CD8-positive, alpha-beta memory T cell (primary cell): ENCODE data around the gene CD99. TPM values are rescaled to one million over a fixed set of nuclear protein-coding genes. Genes with fewer than 3 reads are reported as not detected.

Source experiments
- CTCF ChIA-PET: fragments of 350-600 bp; sonication (Branson Sonifier 250); formaldehyde crosslinking; loops from one replicate; lab custom pipeline; 2021; ENCODE audit warnings: antibody characterized with exemption; lab: Charles Lee
- POLR2A ChIA-PET: fragments of 350-600 bp; sonication (Branson Sonifier 250); formaldehyde crosslinking; loops from one replicate; lab custom pipeline; 2021; ENCODE audit warnings: antibody characterized with exemption; lab: Charles Lee
- DNase-seq, 5 donors: peaks; one replicate each; pipeline versions ENCODE4 v3.0.0 to v3.0.0-alpha.2; 2020 to 2022; ENCODE audit warnings: mixed read lengths in 1 of 5
- H3K27ac ChIP-seq: one replicate; pipeline ENCODE4 v1.7.0; 2013; ENCODE audit warnings: low read depth, mild to moderate bottlenecking, low read length, moderate library complexity
- H3K27me3 ChIP-seq: 2 replicates; pipeline ENCODE4 v1.7.0; 2013; ENCODE audit warnings: low read length, mild to moderate bottlenecking; ENCODE audit not compliant: insufficient read depth, poor library complexity, severe bottlenecking
- H3K36me3 ChIP-seq: 2 replicates; pipeline ENCODE4 v1.7.0; 2013; ENCODE audit warnings: mild to moderate bottlenecking, low read length, moderate library complexity; ENCODE audit not compliant: insufficient read depth
- H3K4me1 ChIP-seq: 2 replicates; pipeline ENCODE4 v1.7.0; 2013; ENCODE audit warnings: mild to moderate bottlenecking, low read length, moderate library complexity; ENCODE audit not compliant: insufficient read depth
- H3K4me3 ChIP-seq: 2 replicates; pipeline ENCODE4 v1.7.0; 2013; ENCODE audit warnings: mild to moderate bottlenecking, low read length
- H3K9me3 ChIP-seq: 2 replicates; pipeline ENCODE4 v1.7.0; 2013; ENCODE audit warnings: mild to moderate bottlenecking, low read length
- H3K27ac Mint-ChIP-seq, 8 donors: one replicate each; pipeline ENCODE4 v1.8.0; 2020 to 2021; ENCODE audit warnings: mixed read lengths in 8 of 8, mild to moderate bottlenecking in 6 of 8, inconsistent platforms in 3 of 8, moderate library complexity in 3 of 8
- H3K27me3 Mint-ChIP-seq, 2 donors: one replicate each; pipeline ENCODE4 v1.8.0; 2020 to 2021; ENCODE audit warnings: mixed read lengths in 2 of 2, mild to moderate bottlenecking in 1 of 2, moderate library complexity in 1 of 2
- H3K36me3 Mint-ChIP-seq, 3 donors: one replicate each; pipeline ENCODE4 v1.8.0; 2020 to 2021; ENCODE audit warnings: mixed read lengths in 3 of 3, inconsistent platforms in 1 of 3, mild to moderate bottlenecking in 1 of 3
- H3K4me1 Mint-ChIP-seq, 3 donors: one replicate each; pipeline ENCODE4 v1.8.0; 2020 to 2021; ENCODE audit warnings: mixed read lengths in 3 of 3, inconsistent platforms in 1 of 3, mild to moderate bottlenecking in 1 of 3
- H3K4me3 Mint-ChIP-seq, 7 donors: one replicate each; pipeline ENCODE4 v1.8.0; 2020 to 2021; ENCODE audit warnings: mixed read lengths in 7 of 7, mild to moderate bottlenecking in 6 of 7, moderate library complexity in 4 of 7, inconsistent platforms in 2 of 7
- H3K9me3 Mint-ChIP-seq, 5 donors: one replicate each; pipeline ENCODE4 v1.8.0; 2020 to 2022; ENCODE audit warnings: mixed read lengths in 5 of 5, mild to moderate bottlenecking in 3 of 5, moderate library complexity in 2 of 5, inconsistent platforms in 1 of 5
- polyA plus RNA-seq: library from polyadenylated mRNA; unstranded; fragments of 300-500 nt; fragmentation: Illumina TruSeq; gene quantifications from one replicate; pipeline ENCODE4 v1.2.3, GENCODE V29; 2021
- total RNA-seq, 2 experiments: library from RNA; stranded (reverse); gene quantifications; one replicate each; pipeline ENCODE4 v1.2.3, GENCODE V29; 2021

CD99 gene
- total and polyA plus RNA-seq, 3 experiments from 2014 or later = 234 to 548 (median 240) TPM

DNA sequence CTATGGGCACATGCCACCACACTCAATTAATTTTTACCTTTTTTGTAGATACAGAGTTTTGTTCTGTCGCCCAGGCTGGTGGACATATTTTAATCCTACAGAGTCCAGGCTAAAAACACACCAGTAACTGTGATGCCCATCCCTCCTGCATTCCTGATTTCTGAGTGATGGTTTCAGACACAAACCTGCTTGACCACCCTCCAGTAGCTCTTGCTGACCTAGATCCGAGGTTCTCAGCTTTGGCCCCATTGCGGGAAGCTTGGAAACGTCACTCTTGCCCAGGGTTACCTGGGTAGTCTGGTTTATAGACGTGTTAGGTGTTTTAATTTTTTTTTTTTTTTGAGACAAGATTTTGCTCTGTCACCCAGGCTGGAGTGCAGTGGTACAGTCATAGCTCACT, 7.5 kb downstream of the CD99 start:
- peak overlapping the region; percentile 86 to 98 (median 93) for H3K27ac Mint-ChIP-seq
- H3K4me3 ChIP-seq = no peak overlapping the region
- H3K4me3 Mint-ChIP-seq = peak overlapping the region; percentile 64 to 96 (median 79)
- peaks cover 91 to 100% (median 99%) of the 10 kb centered on the region in 3 donors for H3K4me1 Mint-ChIP-seq
- no peaks in the 10 kb centered on the region for H3K27me3 ChIP-seq
- H3K9me3 ChIP-seq = no peaks in the 10 kb centered on the region
- peaks cover 0 to 35% (median 16%) of the 10 kb centered on the region in 3 donors for H3K36me3 Mint-ChIP-seq
- ChIA-PET CTCF (no interaction called here), POLR2A (no interaction called here)
- no peaks in the 10 kb centered on the region for H3K27me3 Mint-ChIP-seq
- H3K9me3 Mint-ChIP-seq = no peaks in the 10 kb centered on the region
- H3K36me3 ChIP-seq = peaks cover 9% of the 10 kb centered on the region
- no peak for DNase-seq
- H3K27ac ChIP-seq = no peak overlapping the region
- H3K4me1 ChIP-seq = peaks cover 99% of the 10 kb centered on the region

DNA sequence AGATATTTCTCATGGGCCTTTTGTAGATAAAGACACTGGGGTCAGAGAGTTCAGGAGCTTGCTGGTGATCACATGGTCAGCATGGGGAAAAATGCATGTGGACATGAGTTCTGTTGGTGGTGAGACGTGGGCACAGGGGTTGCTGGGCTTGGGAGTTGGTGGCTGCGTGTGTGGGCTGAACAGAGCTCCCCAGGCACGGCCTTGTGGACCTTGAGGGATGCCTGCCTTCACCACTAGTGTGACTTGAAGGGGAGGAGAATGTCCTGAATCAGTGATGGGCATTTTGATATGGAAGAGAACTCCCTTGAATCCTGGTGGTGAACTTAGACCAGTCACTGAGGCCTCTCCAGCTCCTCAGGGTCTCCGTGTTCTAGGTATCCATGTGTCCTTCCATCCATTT, 8.9 kb downstream of the CD99 start:
- Histone ChIP-seq H3K4me1 (peaks cover 99% of the 10 kb centered on the region), H3K27me3 (no peaks in the 10 kb centered on the region), H3K36me3 (peaks cover 9% of the 10 kb centered on the region), H3K27ac (no peak overlapping the region), H3K4me3 (no peak overlapping the region), H3K9me3 (no peaks in the 10 kb centered on the region)
- peak overlapping the region; percentile 20 to 97 (median 88) for H3K27ac Mint-ChIP-seq
- no peak for DNase-seq
- peaks cover 92 to 100% (median 99%) of the 10 kb centered on the region in 3 donors for H3K4me1 Mint-ChIP-seq
- ChIA-PET CTCF (no interaction called here), POLR2A (no interaction called here)
- H3K9me3 Mint-ChIP-seq = no peaks in the 10 kb centered on the region
- H3K36me3 Mint-ChIP-seq = peaks cover 0 to 40% (median 19%) of the 10 kb centered on the region in 3 donors
- H3K27me3 Mint-ChIP-seq = no peaks in the 10 kb centered on the region
- peak overlapping the region in 6 of 7 donors; percentile 10 to 81 (median 52) for H3K4me3 Mint-ChIP-seq

DNA sequence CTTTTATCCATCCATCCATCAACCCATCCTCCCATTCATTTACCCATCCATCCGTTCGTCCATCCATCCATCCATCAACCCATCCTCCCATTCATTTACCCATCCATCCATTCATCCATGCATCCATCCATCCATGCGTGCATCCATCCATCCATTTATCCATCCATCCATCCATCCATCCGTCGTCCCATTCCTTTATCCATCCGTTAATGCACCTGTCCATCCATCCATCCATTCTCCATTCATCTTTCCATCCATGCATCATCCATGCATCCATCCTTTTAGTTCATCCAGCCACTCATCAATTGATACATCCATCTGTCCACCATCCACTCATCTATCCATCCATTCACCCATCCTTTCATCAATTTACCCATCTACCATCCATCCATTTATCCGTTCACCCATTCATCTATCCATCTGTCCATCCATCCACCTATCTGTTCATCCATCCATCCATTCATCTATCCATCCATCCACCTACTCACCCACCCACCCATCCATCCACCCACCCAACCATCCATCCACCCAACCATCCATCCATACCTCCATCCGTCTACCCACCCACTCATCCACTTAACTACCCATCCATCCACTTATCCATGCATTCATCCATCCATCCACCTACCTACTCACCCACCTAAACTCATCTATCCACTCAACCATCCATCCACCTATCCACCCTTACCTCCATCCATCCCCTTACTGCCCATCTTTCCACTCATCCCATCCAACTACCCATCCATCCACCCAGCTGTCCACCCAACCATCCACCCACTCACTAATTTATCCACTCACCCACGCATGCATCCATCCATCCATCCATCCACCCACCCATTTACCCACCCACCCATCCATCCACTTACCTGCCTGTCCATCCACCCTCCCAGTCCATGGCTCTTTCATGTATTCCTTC, 9.6 kb downstream of the CD99 start:
- no peaks in the 10 kb centered on the region for H3K9me3 Mint-ChIP-seq
- Histone ChIP-seq H3K27me3 (no peaks in the 10 kb centered on the region), H3K4me3 (no peak overlapping the region), H3K27ac (no peak overlapping the region), H3K9me3 (no peaks in the 10 kb centered on the region), H3K4me1 (peaks cover 95% of the 10 kb centered on the region), H3K36me3 (peaks cover 9% of the 10 kb centered on the region)
- peaks cover 94 to 100% (median 99%) of the 10 kb centered on the region in 3 donors for H3K4me1 Mint-ChIP-seq
- peak overlapping the region; percentile 86 to 97 (median 93) for H3K27ac Mint-ChIP-seq
- H3K27me3 Mint-ChIP-seq = no peaks in the 10 kb centered on the region
- DNase-seq = no peak
- ChIA-PET CTCF (no interaction called here), POLR2A (no interaction called here)
- peak overlapping the region; percentile 10 to 81 (median 72) for H3K4me3 Mint-ChIP-seq
- H3K36me3 Mint-ChIP-seq = peaks cover 0 to 46% (median 21%) of the 10 kb centered on the region in 3 donors

DNA sequence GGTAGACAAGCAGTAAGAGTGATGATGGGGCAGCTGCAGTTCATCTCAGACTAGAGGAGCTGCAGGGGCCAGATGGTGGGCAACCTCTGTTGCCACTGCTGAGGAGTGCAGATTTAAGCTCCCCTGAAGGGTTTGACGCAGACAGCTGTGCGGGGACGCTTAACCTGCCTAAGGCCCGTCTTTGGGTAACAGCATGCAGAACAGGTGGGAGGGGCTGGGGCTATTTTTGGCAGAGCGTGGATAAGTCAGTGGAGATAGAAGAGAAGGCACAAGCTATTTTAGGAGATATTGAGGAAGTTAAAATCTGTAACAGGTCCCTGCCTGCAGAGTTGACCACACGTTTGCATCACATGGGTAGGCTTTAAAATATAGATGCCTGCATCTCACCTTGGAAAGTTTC, 10.5 kb downstream of the CD99 start:
- H3K36me3 ChIP-seq = peaks cover 9% of the 10 kb centered on the region
- no peaks in the 10 kb centered on the region for H3K27me3 ChIP-seq
- Mint-ChIP-seq H3K27ac (peak overlapping the region; percentile 79 to 93 (median 88)), H3K9me3 (no peaks in the 10 kb centered on the region), H3K27me3 (no peaks in the 10 kb centered on the region), H3K36me3 (peaks cover 0 to 49% (median 20%) of the 10 kb centered on the region in 3 donors), H3K4me3 (peak overlapping the region; percentile 8 to 64 (median 49)), H3K4me1 (peaks cover 88 to 97% (median 96%) of the 10 kb centered on the region in 3 donors)
- ChIA-PET POLR2A (no interaction called here), CTCF (no interaction called here)
- no peak for DNase-seq
- H3K27ac ChIP-seq = no peak overlapping the region
- H3K9me3 ChIP-seq = no peaks in the 10 kb centered on the region
- no peak overlapping the region for H3K4me3 ChIP-seq
- H3K4me1 ChIP-seq = peaks cover 90% of the 10 kb centered on the region

DNA sequence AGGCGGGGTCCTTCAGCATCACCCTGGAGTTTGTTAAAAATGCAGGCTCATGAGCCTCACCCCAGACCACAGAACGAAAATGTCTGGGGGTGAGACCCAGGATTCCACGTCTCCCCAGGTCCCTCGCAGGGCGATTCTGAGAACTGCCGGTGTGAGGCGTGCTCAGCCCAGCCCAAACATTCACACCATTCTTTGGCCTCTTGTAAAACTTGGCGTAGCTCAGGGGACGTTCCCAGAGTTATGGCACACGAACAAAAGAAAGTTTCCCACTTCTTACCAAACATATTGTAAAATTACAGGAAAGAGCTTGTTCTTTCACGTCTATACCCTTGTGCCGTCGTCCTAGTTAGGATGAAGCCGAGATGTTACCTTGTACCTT, 12.9 kb downstream of the CD99 start:
- Histone ChIP-seq H3K9me3 (no peaks in the 10 kb centered on the region), H3K4me3 (no peak overlapping the region), H3K36me3 (peaks cover 9% of the 10 kb centered on the region), H3K27me3 (no peaks in the 10 kb centered on the region), H3K4me1 (peaks cover 88% of the 10 kb centered on the region), H3K27ac (no peak overlapping the region)
- peaks cover 86 to 96% (median 95%) of the 10 kb centered on the region in 3 donors for H3K4me1 Mint-ChIP-seq
- no peaks in the 10 kb centered on the region for H3K27me3 Mint-ChIP-seq
- ChIA-PET POLR2A (no interaction called here), CTCF (no interaction called here)
- no peaks in the 10 kb centered on the region for H3K9me3 Mint-ChIP-seq
- H3K4me3 Mint-ChIP-seq = peak overlapping the region; percentile 55 to 75 (median 63)
- DNase-seq = no peak
- peaks cover 0 to 55% (median 18%) of the 10 kb centered on the region in 3 donors for H3K36me3 Mint-ChIP-seq
- peak overlapping the region; percentile 79 to 97 (median 88) for H3K27ac Mint-ChIP-seq

DNA sequence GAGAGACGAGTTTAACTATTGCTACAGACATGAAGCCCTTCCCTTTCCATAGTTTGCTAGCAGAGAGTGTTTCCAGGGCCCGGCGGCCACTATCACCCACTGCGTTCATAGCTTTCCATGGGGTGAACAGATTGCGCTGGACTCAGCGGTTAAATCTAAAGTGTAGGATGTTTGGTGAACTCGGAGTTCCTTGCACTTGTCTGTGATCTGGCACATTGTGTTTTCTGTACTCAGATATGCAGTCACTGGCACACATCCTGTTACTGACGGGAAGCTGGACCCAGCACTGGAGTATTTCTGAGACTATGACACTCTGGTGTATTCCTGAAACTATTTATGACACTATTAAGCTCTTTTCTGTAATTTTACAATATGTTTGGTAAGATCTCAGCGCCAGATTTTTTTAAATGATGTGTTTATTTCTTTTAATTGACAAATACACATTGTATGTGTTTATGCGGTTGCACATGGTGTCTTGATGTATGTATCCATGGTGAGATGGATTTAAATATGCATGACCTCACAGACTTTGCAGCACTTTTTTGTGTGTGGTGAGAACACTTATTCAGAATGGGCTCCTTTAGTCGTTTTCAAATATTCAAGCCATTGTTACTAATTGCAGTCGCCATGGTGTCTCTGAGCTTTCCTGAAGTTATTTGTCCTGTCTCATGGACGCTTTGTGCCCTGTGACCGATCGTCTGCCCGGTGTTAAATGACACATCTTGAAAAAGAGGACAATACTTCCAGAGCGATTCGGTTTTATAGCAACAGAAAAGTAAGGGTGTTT, 14.1 kb downstream of the CD99 start:
- CTCF ChIA-PET = no interaction called here
- no peaks in the 10 kb centered on the region for H3K9me3 ChIP-seq
- Mint-ChIP-seq H3K4me1 (peaks cover 89 to 96% (median 95%) of the 10 kb centered on the region in 3 donors), H3K27ac (peak overlapping the region; percentile 12 to 93 (median 62)), H3K9me3 (no peaks in the 10 kb centered on the region), H3K36me3 (peaks cover 0 to 49% (median 15%) of the 10 kb centered on the region in 3 donors), H3K4me3 (peak overlapping the region in 6 of 7 donors; percentile 1 to 70 (median 22)), H3K27me3 (no peaks in the 10 kb centered on the region)
- no peaks in the 10 kb centered on the region for H3K27me3 ChIP-seq
- no peak for DNase-seq
- no peak overlapping the region for H3K27ac ChIP-seq
- H3K4me3 ChIP-seq = no peak overlapping the region
- H3K4me1 ChIP-seq = peaks cover 88% of the 10 kb centered on the region
- POLR2A ChIA-PET = no interaction called here
- peaks cover 4% of the 10 kb centered on the region for H3K36me3 ChIP-seq

DNA sequence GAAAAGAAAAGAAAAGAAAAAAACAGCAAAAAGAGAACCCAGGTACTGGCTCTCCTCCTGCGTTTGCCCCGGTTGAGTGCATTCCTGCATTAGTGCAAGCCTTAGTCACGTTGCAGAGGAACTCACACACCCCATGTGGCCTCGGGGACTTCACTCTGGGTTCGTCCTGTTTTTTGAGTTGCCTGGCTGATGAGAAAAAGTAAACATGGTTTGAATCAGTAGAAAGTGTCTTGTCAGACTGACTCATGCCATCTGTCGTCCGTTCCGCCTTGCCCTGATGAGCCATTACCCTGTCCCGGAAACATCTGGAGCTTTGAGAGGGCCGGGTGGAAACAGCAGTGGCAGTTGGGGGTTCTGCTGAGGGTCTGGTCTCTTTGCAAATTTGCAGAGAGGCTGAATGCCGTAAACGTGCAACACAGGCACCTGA, 16.3 kb downstream of the CD99 start:
- Mint-ChIP-seq H3K4me1 (peaks cover 78 to 88% (median 81%) of the 10 kb centered on the region in 3 donors), H3K4me3 (peak overlapping the region; percentile 1 to 80 (median 72)), H3K27ac (peak overlapping the region; percentile 74 to 94 (median 88)), H3K36me3 (peaks cover 0 to 46% (median 9%) of the 10 kb centered on the region in 3 donors), H3K9me3 (no peaks in the 10 kb centered on the region), H3K27me3 (no peaks in the 10 kb centered on the region)
- Histone ChIP-seq H3K9me3 (no peaks in the 10 kb centered on the region), H3K27me3 (no peaks in the 10 kb centered on the region), H3K4me3 (no peak overlapping the region), H3K4me1 (peaks cover 74% of the 10 kb centered on the region), H3K36me3 (no peaks in the 10 kb centered on the region), H3K27ac (no peak overlapping the region)
- ChIA-PET CTCF (no interaction called here), POLR2A (no interaction called here)
- DNase-seq = peak in 4 of 5 donors; percentile 17 to 81 (median 36)
